Measurements from ENCODE around the gene CROCC.
"Not testable (repeated sequence)": the region's sequence is repeated elsewhere in the genome, so short reads cannot be mapped to it uniquely, and the experiment has no call there.

CROCC gene

DNA sequence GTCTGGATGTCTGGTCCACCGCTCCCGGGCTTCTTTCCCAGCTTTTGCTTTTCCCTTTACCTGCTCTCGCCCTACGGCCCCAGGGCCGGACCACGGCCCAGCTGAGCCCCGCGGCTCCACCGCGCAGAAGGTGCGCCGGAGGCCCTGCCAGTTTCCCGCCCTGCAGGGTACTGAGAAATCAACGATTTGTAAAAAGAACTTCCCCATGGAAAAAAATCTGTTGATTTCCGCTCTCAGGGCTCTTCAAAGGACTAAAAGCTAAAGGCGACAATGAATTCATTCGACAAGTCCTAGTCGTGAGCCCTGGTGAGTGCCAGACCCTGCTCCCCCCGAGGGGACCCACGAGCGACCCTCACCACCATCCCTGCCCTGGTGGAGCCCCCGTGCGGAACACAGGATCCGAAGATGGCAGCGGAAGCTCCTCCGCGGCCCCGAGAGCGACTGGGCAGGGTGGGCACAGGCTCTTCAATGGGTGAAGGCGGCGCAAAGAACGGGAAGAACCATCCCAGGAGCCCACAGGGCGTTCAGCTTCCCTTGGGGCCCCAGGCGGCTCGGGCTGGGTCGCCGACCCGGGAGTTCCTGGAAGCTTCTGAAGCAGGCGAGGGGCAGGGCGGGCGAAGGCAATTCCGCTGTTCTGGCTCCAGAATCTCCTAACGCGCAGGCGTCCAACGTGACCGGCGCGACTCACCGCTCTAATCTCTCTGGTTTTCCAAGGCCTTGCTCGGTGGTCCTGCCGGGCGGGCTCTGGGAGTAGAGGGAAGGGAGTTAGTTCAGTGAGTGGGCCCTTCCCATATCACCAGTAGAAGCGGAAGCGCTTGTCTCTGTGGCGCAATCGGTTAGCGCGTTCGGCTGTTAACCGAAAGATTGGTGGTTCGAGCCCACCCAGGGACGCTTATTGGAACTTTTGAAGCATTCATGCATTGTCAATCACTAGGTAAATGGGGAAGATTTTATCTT is 32.6 kb upstream of the CROCC start:
- H3K4me1 ChIP-seq (ENCODE audit: control insufficient read depth, insufficient read depth, low read length): peaks cover 15% of the 10 kb centered on the region
- H3K4me3 ChIP-seq (ENCODE audit: low read length): peak overlapping the region; percentile 78
- no peaks in the 10 kb centered on the region for H3K9me3 ChIP-seq (replicated peaks; ENCODE audit: low read length)
- H3K9ac ChIP-seq (ENCODE audit: low read depth, low read length): peak overlapping the region; percentile 86
- H3K36me3 ChIP-seq (ENCODE audit: insufficient read depth, low read length): no peaks in the 10 kb centered on the region
- H3K27me3 ChIP-seq (ENCODE audit: control insufficient read depth, insufficient read depth, low read length): peaks cover 19% of the 10 kb centered on the region
- H3K4me2 ChIP-seq (ENCODE audit: low read length): peak overlapping the region; percentile 90

- H3K4me2 ChIP-seq (ENCODE audit: low read length); H3K9ac ChIP-seq (ENCODE audit: low read depth, low read length); H3K27me3 ChIP-seq (ENCODE audit: control insufficient read depth, insufficient read depth, low read length); H3K4me3 ChIP-seq (ENCODE audit: low read length); H3K9me3 ChIP-seq (replicated peaks; ENCODE audit: low read length); H3K36me3 ChIP-seq (ENCODE audit: insufficient read depth, low read length): not testable (repeated sequence)
- peaks cover 15% of the 10 kb centered on the region for H3K4me1 ChIP-seq (ENCODE audit: control insufficient read depth, insufficient read depth, low read length)
These were observed 31.2 kb upstream of the CROCC start for GRCh38 chr1:16890539-16891021.

DNA sequence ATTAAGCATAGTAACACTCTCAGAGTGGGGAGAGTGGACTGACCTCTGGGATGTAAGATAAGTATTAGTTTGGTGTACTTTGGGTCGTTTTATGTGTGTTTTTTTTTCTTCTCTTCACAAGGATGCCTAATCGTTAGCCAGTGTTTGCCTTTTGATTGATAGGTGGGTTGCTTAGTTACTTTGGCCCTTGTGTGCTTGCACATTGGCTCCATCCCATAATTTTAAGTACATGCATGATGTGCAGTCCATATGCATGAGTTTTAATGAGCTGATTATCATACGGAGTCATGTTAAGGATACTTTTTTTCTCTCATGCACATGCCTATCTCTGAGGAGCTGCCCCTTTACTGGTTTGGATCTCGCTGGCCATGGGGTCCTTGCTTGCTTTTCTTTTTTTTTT is 30.7 kb upstream of the CROCC start:
- not testable (repeated sequence) for H3K4me3 ChIP-seq (ENCODE audit: low read length); H3K9me3 ChIP-seq (replicated peaks; ENCODE audit: low read length); H3K36me3 ChIP-seq (ENCODE audit: insufficient read depth, low read length); H3K9ac ChIP-seq (ENCODE audit: low read depth, low read length); H3K4me2 ChIP-seq (ENCODE audit: low read length); H3K27me3 ChIP-seq (ENCODE audit: control insufficient read depth, insufficient read depth, low read length)
- peaks cover 15% of the 10 kb centered on the region for H3K4me1 ChIP-seq (ENCODE audit: control insufficient read depth, insufficient read depth, low read length)

GRCh38 chr1:16892978-16893525 is 28.7 kb upstream of the CROCC start:
- not testable (repeated sequence) for H3K27me3 ChIP-seq (ENCODE audit: control insufficient read depth, insufficient read depth, low read length); H3K9me3 ChIP-seq (replicated peaks; ENCODE audit: low read length); H3K4me2 ChIP-seq (ENCODE audit: low read length); H3K9ac ChIP-seq (ENCODE audit: low read depth, low read length); H3K4me3 ChIP-seq (ENCODE audit: low read length); H3K36me3 ChIP-seq (ENCODE audit: insufficient read depth, low read length)
- H3K4me1 ChIP-seq (ENCODE audit: control insufficient read depth, insufficient read depth, low read length): peaks cover 15% of the 10 kb centered on the region

GRCh38 chr1:16893796-16894195 is 27.9 kb upstream of the CROCC start:
- not testable (repeated sequence) for H3K9me3 ChIP-seq (replicated peaks; ENCODE audit: low read length); H3K9ac ChIP-seq (ENCODE audit: low read depth, low read length); H3K27me3 ChIP-seq (ENCODE audit: control insufficient read depth, insufficient read depth, low read length); H3K36me3 ChIP-seq (ENCODE audit: insufficient read depth, low read length); H3K4me3 ChIP-seq (ENCODE audit: low read length); H3K4me2 ChIP-seq (ENCODE audit: low read length)
- H3K4me1 ChIP-seq (ENCODE audit: control insufficient read depth, insufficient read depth, low read length): peaks cover 10% of the 10 kb centered on the region

DNA sequence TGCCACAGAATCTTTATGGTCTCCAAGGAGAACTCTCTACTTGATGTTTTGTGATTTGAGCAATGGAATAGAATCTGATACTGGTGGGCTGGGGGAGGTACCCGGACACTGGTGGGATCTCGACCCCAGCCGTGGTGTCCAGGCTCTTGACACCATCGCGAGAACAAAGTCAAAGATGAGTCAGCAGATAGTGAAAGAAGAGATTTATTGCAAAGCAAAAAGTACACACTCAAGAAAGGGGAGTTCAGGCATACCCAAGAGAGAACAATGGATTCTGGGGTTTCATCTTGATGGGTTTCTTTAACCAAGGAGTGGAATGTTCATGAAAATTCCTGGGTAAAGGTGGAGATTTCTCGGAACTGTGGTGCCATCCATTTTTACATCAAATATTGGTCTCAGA is 27.4 kb upstream of the CROCC start:
- not testable (repeated sequence) for H3K36me3 ChIP-seq (ENCODE audit: insufficient read depth, low read length); H3K4me2 ChIP-seq (ENCODE audit: low read length); H3K9me3 ChIP-seq (replicated peaks; ENCODE audit: low read length); H3K4me3 ChIP-seq (ENCODE audit: low read length); H3K4me1 ChIP-seq (ENCODE audit: control insufficient read depth, insufficient read depth, low read length); H3K27me3 ChIP-seq (ENCODE audit: control insufficient read depth, insufficient read depth, low read length); H3K9ac ChIP-seq (ENCODE audit: low read depth, low read length)

- not testable (repeated sequence) for H3K27me3 ChIP-seq (ENCODE audit: control insufficient read depth, insufficient read depth, low read length); H3K36me3 ChIP-seq (ENCODE audit: insufficient read depth, low read length); H3K9me3 ChIP-seq (replicated peaks; ENCODE audit: low read length); H3K4me3 ChIP-seq (ENCODE audit: low read length); H3K4me1 ChIP-seq (ENCODE audit: control insufficient read depth, insufficient read depth, low read length)
- Histone ChIP-seq H3K4me2 (ENCODE audit: low read length) (peak overlapping the region; percentile 76), H3K9ac (ENCODE audit: low read depth, low read length) (peak overlapping the region; percentile 47)
These were observed 26.5 kb upstream of the CROCC start for GRCh38 chr1:16895233-16895597.

DNA sequence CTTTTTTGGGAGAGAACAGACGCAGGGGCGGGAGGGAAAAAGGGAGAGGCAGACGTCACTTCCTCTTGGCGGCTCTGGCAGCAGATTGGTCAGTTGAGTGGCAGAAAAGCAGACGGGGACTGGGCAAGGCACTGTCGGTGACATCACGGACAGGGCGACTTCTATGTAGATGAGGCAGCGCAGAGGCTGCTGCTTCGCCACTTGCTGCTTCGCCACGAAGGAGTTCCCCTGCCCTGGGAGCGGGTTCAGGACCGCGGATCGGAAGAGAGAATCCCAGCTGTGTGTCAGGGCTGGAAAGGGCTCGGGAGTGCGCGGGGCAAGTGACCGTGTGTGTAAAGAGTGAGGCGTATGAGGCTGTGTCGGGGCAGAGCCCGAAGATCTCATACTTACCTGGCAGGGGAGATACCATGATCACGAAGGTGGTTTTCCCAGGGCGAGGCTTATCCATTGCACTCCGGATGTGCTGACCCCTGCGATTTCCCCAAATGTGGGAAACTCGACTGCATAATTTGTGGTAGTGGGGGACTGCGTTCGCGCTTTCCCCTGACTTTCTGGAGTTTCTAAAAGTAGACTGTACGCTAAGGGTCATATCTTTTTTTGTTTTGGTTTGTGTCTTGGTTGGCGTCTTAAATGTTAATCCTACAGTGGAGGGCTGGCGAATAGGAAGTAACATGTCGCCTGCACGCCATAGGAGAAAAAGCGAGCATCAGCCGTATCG is 26.0 kb upstream of the CROCC start, which contains the start of gene RNU1-2:
RNU1-2 (plus strand) TSS at position 383 of the 718 bp plus-strand sequence.
- not testable (repeated sequence) for H3K27me3 ChIP-seq (ENCODE audit: control insufficient read depth, insufficient read depth, low read length); H3K36me3 ChIP-seq (ENCODE audit: insufficient read depth, low read length); H3K4me3 ChIP-seq (ENCODE audit: low read length); H3K4me1 ChIP-seq (ENCODE audit: control insufficient read depth, insufficient read depth, low read length); H3K9me3 ChIP-seq (replicated peaks; ENCODE audit: low read length)
- H3K9ac ChIP-seq (ENCODE audit: low read depth, low read length): peak within 1 kb of the TSS; percentile 65
- H3K4me2 ChIP-seq (ENCODE audit: low read length): peak within 1 kb of the TSS; percentile 76

GRCh38 chr1:16896316-16897055 is 25.2 kb upstream of the CROCC start:
- not testable (repeated sequence) for H3K4me3 ChIP-seq (ENCODE audit: low read length); H3K9me3 ChIP-seq (replicated peaks; ENCODE audit: low read length); H3K4me1 ChIP-seq (ENCODE audit: control insufficient read depth, insufficient read depth, low read length); H3K9ac ChIP-seq (ENCODE audit: low read depth, low read length); H3K27me3 ChIP-seq (ENCODE audit: control insufficient read depth, insufficient read depth, low read length); H3K36me3 ChIP-seq (ENCODE audit: insufficient read depth, low read length)
- H3K4me2 ChIP-seq (ENCODE audit: low read length): peak overlapping the region; percentile 19

GRCh38 chr1:16897653-16898052 is 24.1 kb upstream of the CROCC start:
- not testable (repeated sequence) for H3K4me1 ChIP-seq (ENCODE audit: control insufficient read depth, insufficient read depth, low read length); H3K36me3 ChIP-seq (ENCODE audit: insufficient read depth, low read length); H3K9ac ChIP-seq (ENCODE audit: low read depth, low read length); H3K27me3 ChIP-seq (ENCODE audit: control insufficient read depth, insufficient read depth, low read length); H3K4me2 ChIP-seq (ENCODE audit: low read length); H3K9me3 ChIP-seq (replicated peaks; ENCODE audit: low read length); H3K4me3 ChIP-seq (ENCODE audit: low read length)

DNA sequence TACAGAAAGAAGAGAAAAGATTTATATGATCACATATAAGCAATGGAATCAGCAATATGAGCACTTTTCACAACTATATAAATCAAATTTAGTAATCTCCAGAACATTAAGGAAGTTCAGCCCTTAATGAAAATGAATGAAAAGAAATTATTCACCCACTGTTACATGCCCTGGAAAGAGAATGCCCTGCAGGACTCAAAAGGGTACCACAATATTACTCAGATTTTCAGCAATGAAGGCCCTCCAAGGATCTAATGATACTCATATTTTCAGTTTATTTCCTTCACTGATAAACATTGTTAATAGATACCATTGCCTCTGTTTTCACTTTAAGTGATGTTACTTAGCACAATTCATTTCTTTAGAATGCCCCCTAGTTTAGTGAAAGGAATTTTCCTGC is 23.4 kb upstream of the CROCC start:
- not testable (repeated sequence) for H3K9me3 ChIP-seq (replicated peaks; ENCODE audit: low read length); H3K4me2 ChIP-seq (ENCODE audit: low read length); H3K27me3 ChIP-seq (ENCODE audit: control insufficient read depth, insufficient read depth, low read length); H3K9ac ChIP-seq (ENCODE audit: low read depth, low read length); H3K4me3 ChIP-seq (ENCODE audit: low read length); H3K4me1 ChIP-seq (ENCODE audit: control insufficient read depth, insufficient read depth, low read length); H3K36me3 ChIP-seq (ENCODE audit: insufficient read depth, low read length)
